Measurements from ENCODE around the gene STAT2. TPM values are rescaled to one million over a fixed set of nuclear protein-coding genes. Genes with fewer than 3 reads are reported as not detected.
"Not testable (repeated sequence)": the region's sequence is repeated elsewhere in the genome, so short reads cannot be mapped to it uniquely, and the experiment has no call there.

The STAT2 gene
- total RNA-seq (2014; rRNA removed; shearing (Covaris generic)), result 125 and 159 TPM in 2 replicates

DNA sequence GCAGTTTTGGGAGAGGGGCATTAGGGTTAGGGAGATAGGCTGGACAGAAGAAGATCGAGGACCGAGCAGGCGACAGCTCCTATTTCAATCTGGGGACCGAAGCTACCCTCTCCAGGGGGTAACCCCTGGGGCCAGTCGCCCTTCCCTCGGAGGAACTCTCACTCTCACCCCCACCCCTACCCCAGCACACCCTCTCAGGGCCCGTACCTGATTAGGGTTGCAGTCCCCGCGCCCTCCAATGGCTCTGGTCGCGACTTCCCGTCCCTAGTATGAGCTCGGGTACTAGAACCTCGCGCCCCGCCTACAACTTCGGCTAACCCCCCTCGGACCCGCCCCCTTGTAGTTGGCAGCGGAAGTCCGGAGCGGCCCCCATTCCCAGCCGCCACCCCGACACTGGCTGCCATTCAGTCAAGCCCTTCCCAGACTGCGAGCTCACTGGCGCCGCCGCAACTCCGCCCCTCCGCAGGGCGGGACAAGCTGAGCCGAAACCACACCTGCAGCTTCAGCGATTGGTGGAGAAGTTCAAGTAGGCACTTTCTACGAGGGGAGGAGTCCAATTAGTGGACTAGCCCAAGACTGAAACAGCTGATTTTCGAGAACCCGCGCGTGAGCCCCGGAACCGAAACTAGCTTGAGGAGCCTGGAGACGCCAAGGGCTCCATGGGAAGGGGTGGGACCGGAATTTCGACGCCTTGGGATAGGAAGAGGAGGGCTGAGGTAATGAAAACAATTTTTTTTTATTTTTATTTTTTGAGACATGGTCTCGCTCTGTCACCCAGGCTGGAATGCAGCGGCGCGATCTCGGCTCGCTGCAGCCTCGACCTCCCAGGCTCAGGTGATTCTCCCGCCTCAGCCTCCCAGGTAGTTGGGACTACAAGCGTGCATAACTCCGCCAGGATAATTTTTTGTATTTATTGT is at the start of gene STAT2:
TSS of gene STAT2 (minus strand) at position 257 of the 917 bp plus-strand sequence. CDS start 3,536 bp downstream, outside the sequence.
- DNase-seq (ENCODE audit: low spot score), result peak; percentile 100

DNA sequence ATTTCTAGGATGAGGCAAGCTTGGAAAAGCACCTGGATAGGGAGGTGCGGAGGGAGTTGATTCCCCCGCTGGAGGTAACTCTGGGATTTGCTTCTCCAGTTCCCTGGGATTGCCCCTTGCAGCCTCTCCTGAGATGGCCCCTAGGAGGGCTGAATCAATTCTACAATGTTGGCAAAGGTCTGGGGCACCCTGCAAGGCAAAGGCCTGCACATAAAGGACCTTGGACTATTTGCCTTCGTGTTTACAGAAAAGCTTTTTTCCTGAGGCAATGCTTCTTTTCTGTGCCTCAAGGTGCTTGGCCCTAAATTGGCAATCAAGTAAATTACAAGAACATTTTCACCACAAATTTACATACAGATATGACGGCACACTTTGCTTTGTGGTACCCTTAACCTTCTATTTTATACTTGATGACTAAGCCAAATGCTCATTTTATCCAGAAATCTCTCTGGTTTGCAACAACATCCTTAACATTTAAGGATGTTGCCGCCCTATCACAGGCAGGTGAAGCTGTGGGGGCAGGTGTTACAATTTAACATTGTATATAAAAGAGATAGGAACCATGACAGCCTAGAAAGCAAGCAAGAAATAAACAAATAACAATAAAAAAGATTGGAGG is 49.0 kb upstream of the STAT2 start:
- no peak for DNase-seq (ENCODE audit: low spot score)

DNA sequence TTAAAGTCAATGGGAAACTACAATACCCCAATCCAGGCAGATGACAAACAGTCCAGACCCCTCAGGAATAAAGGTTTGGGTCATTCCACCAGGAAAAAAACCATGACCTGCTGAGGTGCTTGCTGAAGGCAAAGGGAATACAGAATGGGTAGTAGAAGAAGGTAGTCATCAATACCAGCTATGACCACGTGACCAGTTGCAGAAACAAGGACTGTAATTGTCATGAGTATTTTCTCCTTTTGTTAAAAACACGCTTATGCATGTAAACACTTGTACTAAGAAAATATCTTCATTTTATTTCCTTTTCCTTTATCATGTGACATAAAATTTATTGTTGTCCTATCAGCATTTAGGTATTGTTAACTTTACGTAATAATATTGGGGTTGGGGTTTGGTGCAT is 44.3 kb upstream of the STAT2 start:
- not testable (repeated sequence) for DNase-seq (ENCODE audit: low spot score)

DNA sequence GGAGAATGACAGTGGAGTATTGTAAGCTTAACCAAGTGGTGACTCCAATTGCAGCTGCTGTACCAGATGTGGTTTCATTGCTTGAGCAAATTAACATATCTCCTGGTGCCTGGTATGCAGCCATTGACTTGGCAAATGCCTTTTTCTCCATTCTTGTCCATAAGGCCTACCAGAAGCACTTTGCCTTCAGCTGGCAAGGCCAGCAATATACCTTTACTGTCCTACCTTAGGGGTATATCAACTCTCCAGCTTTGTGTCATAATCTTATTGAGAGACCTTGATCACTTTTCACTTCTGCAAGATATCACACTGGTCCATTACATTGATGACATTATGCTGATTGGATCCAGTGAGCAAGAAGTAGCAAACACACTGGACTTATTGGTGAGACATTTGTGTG is 41.7 kb upstream of the STAT2 start:
- DNase-seq (ENCODE audit: low spot score), result not testable (repeated sequence)

DNA sequence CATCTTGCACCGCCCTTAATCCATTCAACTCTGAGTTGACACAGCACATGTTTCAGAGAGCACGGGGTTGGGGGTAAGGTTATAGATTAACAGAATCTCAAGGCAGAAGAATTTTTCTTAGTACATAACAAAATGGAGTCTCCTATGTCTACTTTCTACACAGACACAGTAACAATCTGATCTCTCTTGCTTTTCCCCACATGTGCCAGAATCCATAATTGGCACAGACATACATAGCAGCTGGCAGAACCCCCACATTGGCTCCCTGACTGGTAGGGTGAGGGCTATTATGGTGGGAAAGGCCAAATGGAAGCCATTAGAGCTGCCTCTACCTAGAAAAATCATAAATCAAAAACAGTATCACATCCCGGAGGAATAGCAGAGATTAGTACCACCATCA is 41.2 kb upstream of the STAT2 start:
- DNase-seq (ENCODE audit: low spot score), result not testable (repeated sequence)

DNA sequence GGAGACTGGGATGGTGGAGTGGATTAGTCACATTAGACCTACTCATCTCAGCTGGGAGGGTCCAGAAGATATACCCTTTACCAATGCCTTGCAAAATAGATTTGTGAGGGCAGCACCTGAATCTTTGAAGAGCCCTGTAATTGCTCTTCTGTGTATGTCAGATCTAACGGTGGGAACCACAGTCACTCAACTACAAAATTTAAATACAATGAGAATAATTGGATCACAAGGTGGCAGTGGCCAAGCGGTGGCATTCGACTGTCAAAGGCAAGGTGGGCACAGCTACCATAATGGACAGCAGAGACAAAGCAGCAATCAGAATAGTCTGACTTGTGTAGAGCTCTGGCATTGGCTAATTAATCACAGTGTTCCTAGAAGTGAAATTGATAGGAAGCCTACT is 39.6 kb upstream of the STAT2 start:
- not testable (repeated sequence) for DNase-seq (ENCODE audit: low spot score)

DNA sequence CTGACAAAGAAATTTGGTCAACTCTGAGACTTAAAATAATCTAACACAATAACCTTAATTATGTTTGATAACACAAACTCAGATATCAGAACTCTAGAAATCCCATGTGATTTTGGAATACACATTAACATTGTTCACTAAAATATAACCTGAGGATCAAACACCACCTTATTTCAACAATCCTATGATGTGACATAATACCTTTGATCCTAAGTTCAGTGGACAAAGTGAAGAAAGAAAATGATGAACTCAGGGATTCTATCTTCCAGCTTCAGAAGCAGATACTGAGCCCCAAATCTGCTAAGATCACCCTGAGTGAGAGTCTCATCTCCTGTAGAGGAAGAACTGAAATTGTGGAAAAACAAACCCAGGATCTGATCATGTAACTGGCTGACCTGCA is 38.4 kb upstream of the STAT2 start:
- DNase-seq (ENCODE audit: low spot score), result no peak

DNA sequence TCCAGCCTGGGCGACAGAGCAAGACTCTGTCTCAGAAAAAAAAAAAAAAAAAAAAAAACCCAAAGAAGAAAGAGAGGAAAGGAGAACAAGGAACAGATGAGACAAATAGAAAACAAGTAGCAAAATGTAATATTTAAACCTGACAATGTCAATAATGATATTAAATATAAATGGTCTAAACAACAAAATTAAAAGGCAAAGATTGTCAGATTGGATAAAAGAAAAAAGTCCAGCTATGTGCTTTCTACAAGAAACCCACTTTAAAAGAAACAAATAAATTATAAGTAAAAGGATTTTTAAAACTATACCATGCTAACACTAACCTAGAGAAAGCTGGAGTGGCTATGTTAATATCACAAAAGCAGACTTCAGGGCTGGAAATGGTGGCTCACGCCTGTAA is 32.4 kb upstream of the STAT2 start:
- DNase-seq (ENCODE audit: low spot score), result no peak

DNA sequence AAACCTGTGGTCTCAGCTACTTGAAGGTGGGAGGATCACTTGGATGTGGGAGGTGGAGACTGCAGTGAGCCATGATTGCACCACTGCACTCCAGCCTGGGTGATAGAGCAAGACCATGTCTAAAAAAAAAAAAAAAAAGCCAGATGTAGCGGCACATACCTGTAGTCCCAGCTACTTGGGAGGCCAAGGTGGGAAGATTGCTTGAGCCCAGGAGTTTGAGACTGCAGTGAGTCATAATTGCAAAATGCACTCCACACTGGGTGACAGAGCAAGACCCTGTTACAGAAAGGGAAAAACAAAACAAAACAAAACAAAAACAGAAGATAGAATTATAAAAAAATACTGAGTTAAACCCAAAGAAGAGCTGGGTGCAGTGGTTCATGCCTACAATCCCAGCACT is 31.8 kb upstream of the STAT2 start:
- DNase-seq (ENCODE audit: low spot score), result no peak

DNA sequence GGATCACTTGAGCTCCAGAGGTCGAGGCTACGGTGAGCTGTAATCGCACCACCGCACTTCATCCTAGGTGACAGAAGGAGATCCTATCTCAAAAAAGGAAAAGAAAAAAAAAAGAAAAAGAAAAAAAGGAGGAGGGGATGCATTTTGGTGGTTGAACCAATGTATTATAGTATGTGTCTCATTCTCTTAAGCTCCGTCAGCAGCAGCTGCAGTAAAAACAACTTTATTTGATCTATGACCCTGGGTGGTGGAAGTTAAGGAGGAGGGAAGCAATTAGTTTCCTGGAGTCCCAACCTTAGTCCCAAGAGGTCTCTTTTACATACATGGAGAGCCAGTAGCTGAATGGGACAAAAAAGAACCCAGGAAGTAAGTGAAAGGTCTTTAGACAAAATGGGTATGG is 29.5 kb upstream of the STAT2 start:
- DNase-seq (ENCODE audit: low spot score), result no peak

DNA sequence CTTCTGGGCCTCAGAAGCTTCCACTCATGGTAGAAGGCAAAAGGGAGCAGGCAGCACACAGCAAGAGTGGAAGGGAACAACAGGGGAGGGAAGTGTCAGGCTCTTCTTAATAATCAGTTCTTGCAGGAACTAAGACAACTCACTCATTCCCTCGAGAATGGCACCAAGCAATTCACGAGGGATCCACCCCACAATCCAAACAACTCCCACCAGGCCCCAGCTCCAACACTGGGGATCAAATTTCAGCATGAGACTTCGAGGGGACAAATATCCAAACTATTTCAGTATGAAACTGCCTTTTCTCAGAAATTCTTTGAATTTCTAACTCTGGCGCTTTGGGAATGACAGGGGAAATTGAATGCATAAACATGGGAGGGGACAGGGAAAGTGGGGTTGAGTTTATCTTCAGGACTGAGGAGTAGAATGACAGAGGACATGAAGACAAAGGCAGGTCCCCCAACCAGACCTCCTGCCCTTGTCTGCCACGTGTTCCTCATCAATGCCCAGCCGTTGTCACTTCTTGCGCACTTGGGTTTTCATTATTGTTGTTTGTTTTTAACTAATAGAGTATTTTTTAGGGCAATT is 27.3 kb upstream of the STAT2 start:
- no peak for DNase-seq (ENCODE audit: low spot score)

DNA sequence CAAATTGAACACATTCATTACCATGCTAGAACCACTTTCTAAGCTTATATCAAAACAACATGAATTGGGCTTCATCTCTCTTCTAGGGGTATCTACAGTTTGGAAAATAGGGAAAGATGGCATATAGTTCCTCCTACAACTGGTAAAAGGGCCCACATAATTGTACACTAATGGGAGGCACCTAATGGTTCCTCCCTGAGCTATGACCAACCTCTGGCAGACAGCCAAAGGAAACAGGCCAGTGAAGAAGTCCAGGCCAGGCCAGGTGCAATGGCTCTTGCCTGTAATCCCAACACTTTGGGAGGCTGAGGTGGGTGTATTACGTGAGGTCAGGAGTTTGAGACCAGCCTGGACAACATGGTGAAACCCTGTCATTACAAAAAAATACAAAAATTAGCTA is 26.0 kb upstream of the STAT2 start:
- no peak for DNase-seq (ENCODE audit: low spot score)

DNA sequence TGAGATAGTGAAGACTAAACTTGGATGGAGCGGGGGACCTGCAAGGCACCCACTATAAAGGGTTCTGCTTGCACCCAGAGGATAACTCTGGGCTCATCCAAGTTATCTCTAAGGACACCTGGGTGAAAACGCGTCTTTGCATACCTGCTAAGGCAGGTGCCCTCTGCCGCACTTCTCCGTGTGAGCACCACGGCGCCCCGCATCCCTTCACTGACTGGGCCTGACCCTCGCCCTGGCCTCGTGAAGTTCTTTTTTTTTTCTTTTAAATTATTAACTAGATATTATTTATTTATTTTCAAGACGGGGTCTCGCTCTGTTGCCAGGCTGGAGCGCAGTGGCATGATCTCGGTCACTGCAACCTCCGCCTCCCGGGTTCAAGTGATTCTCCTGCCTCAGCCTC is 22.7 kb upstream of the STAT2 start:
- DNase-seq (ENCODE audit: low spot score), result no peak

DNA sequence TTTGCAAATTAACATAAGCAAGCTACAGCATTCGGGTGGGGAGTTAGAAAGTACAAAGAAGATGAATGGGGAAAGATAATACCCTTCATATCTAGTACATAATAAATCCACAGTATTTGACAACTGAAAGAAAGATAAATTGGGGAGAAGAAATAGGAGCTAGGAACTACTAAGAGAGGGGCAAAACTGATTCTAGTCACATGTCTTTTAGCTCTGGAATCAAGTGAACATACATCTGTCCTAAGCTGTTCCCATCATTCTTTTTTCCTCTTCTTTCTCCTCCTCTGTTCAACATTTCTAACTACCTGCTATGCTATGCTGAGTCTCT is 18.0 kb upstream of the STAT2 start:
- no peak for DNase-seq (ENCODE audit: low spot score)

DNA sequence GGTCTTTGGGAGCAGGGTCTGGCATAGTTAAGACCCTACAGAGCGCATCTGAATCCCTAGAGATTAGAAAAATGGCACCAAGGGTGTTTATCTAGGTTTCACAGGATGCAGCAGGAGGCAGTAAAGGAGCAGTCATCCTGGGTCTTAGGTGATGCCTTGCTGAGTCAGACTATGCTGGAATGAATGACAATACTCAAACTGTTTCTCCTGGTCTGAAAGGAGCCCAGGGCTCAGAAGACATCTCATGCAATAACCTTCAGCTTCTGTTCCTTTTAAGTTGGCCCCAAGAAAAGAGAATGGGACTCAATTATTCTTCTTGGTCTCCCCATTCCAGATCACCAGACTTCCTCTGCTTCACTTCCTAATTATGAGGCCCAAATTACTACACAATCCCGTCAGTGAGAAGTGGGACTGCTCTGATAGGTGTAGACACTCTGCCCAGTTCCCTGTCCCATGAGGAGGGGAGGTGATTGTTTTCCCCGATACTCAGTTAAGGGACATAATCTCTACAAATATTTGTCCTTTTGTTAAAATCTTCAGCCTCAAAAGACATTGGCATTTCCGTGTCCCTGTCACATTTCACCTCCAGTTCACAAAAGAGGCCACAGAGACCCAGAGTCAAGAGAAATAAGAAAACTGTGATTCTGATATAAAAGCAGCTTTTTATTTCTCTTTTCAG is 17.5 kb upstream of the STAT2 start:
- no peak for DNase-seq (ENCODE audit: low spot score)

DNA sequence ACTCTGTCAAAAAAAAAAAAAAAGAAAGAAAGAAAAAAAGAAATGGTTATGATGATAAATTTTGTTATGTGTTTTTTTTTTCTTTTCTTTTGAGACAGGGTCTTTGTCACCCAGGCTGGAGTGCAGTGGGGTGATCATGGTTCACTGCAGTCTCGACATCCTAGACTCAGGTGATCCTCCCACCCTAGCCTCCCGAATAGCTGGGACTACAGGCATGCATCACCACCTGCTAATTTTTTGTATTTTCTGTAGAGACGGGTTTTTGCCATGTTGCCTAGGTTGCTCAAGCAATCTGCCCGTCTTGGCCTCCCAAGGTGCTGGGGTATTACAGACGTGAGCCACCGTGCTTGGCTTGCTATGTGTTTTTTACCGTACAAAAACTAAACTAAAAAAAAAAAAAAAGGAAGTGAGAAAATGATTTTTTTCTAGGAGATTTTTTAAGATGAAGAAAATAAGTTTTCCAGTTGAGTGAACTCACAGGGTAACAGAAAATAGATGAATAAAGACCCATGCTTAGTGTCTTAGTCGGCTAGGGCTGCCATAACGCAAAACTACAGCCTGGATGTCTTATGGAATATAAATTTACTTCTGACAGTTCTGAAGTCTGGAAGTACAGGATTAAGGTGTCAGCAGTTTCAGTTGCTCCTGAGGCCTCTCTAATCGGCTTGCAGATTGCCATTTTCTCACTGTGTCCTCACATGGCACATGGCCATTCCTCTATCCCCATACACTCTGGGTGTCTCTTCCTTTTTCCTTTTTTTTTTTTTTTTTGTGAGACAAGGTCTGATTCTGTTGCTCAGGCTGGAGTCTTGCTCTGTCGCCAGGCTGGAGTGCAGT is 15.9 kb upstream of the STAT2 start:
- no peak for DNase-seq (ENCODE audit: low spot score)

DNA sequence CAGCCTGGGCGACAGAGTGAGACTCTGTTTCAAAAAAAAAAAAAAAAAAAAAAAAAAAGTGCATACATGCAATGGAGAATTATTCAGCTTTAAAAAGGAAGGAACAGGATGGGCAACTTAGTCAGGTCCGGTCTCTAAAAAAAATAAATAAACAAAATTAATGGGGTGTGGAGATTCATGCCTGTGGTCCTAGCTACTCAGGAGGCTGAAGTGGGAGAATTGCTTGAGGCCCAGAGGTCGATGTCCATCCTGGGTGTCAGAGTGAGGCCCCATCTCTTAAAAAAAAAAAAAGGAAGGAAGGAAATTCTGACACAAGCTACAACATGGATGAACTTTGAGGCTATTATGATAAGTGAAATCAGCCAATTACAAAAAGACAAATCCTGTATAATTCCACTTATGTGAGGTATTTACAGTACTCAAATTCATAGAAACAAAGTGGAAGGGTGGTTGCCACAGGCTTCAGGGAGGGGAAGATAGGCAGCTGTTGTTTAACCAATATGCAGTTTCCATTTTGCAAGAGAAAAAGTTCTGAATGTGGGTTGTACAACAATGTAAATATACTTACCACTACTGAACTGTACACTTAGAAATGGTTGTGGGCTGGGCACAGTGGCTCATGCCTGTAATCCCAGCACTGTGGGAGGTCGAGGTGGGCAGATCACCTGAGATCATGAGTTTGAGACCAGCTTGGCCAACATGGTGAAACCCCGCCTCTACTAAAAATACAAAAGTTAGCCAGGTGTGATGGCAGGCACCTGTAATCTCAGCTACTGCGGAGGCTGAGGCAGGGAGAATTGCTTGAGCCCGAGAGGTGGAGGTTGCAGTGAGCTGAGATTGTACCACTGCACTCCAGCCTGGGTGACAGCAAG is 15.1 kb upstream of the STAT2 start:
- peak; percentile 19 for DNase-seq (ENCODE audit: low spot score)

DNA sequence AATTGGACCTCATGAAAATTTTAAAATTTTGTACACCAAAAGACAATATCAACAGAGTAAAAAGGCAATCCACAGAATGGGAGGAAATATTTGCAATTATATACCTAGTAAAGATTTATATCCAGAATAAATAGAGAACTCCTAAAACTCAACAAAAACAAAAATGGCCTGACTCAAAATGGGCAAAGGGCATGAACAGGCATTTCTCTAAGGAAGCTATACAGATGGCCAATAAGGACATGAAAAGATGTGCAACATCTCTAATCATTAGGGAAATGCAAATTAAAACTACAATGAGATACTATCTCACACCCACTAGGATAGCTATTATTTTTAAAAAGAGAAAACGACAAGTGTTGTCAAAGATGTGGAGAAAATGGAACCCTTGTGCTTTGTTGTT is 13.6 kb upstream of the STAT2 start:
- DNase-seq (ENCODE audit: low spot score), result no peak

DNA sequence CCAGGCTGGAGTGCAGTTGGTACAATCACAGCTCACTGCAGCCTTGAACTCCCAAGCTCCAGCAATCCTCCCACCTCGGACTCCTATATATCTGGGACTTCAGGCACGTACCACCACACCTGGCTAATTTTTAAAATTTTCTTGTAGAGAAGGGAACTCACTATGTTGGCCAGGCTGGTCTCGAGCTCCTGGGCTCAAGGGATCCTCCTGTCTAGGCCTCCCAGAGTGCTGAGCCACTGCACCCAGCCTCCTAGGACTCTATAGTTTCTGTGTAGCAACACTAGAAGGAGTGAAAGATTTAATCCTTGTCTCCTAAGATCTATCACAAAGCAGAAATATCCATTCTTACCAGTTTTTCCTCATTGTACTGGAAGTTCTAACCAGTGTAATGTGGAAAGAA is 7.0 kb upstream of the STAT2 start:
- DNase-seq (ENCODE audit: low spot score), result no peak
